A549 (cell line): ENCODE results near the gene CLMN.

Source experiments
- CTCF ChIP-seq: fragments of >200 bp; sonication (Bioruptor Twin); formaldehyde crosslinking; IDR thresholded peaks from 3 replicates; pipeline ENCODE4 v1.5.1; 2016
- E2F6 ChIP-seq: IDR thresholded peaks from 2 replicates; pipeline ENCODE4 v1.6.1; 2012; ENCODE audit warnings: low read depth, borderline replicate concordance
- RFX5 ChIP-seq: fragments of 450-650 bp; IDR thresholded peaks from 2 replicates; pipeline ENCODE4 v1.7.1; 2014; ENCODE audit warnings: antibody characterized with exemption, mild to moderate bottlenecking, moderate library complexity
- USF2 ChIP-seq: fragments of 450-650 bp; IDR thresholded peaks from 2 replicates; pipeline ENCODE4 v1.6.1; 2014; ENCODE audit warnings: antibody characterized with exemption
- ZFP36 ChIP-seq: fragments of 450-650 bp; IDR thresholded peaks from 2 replicates; pipeline ENCODE4 v1.6.1; 2014; ENCODE audit warnings: borderline replicate concordance; ENCODE audit not compliant: partially characterized antibody

GRCh38 chr14:95345032-95345431, 25.3 kb upstream of the CLMN start:
- TF ChIP-seq RFX5 (no peak), CTCF (no peak), USF2 (no peak), E2F6 (no peak), ZFP36 (no peak)
